HepG2 (cell line): ENCODE data around the gene ABCA2. TPM values are rescaled to one million over a fixed set of nuclear protein-coding genes. Genes with fewer than 3 reads are reported as not detected.
A peak's percentile ranks its signal among the peaks of the same experiment; 100 is the strongest.

Experiments used
- IRF9 ChIP-seq: sonication (generic); formaldehyde crosslinking; IDR thresholded peaks from 2 replicates; pipeline ENCODE4 v1.8.0; 2022; ENCODE audit warnings: missing genetic modification reagents, mild to moderate bottlenecking, borderline replicate concordance
- NAIF1 ChIP-seq: sonication (generic); formaldehyde crosslinking; IDR thresholded peaks from 2 replicates; pipeline ENCODE4 v1.5.0; 2020; ENCODE audit warnings: mild to moderate bottlenecking, missing genetic modification reagents, borderline replicate concordance
- THAP11 ChIP-seq: IDR thresholded peaks from 2 replicates; pipeline ENCODE4 v1.6.1; 2016; ENCODE audit warnings: missing biosample characterization, missing genetic modification reagents
- THRA ChIP-seq: sonication (generic); formaldehyde crosslinking; IDR thresholded peaks from 2 replicates; pipeline ENCODE4 v1.4.0; 2020; ENCODE audit warnings: missing genetic modification reagents, borderline replicate concordance
- THYN1 ChIP-seq: sonication (generic); formaldehyde crosslinking; IDR thresholded peaks from 2 replicates; pipeline ENCODE4 v1.8.1; 2023; ENCODE audit warnings: low read depth, mild to moderate bottlenecking, moderate library complexity, missing genetic modification reagents, borderline replicate concordance
- ZBTB20 ChIP-seq: sonication (generic); formaldehyde crosslinking; IDR thresholded peaks from 2 replicates; pipeline ENCODE4 v1.8.1; 2023; ENCODE audit warnings: missing genetic modification reagents, low read depth, mild to moderate bottlenecking, borderline replicate concordance
- ZNF136 ChIP-seq: sonication (generic); formaldehyde crosslinking; IDR thresholded peaks from 2 replicates; pipeline ENCODE4 v1.8.1; 2022; ENCODE audit warnings: low read depth, mild to moderate bottlenecking, moderate library complexity, missing genetic modification reagents
- ZNF282 ChIP-seq: fragments of 450-650 bp; IDR thresholded peaks from 2 replicates; pipeline ENCODE4 v1.6.1; 2018; ENCODE audit not compliant: partially characterized antibody
- ZNF501 ChIP-seq: sonication (generic); formaldehyde crosslinking; IDR thresholded peaks from 2 replicates; pipeline ENCODE4 v1.5.1; 2020; ENCODE audit warnings: mild to moderate bottlenecking, moderate library complexity, missing genetic modification reagents
- ZSCAN30 ChIP-seq: sonication (generic); formaldehyde crosslinking; IDR thresholded peaks from 2 replicates; pipeline ENCODE4 v1.5.0; 2020; ENCODE audit warnings: mild to moderate bottlenecking, missing genetic modification reagents
- polyA plus RNA-seq, 8 experiments: library from polyadenylated mRNA; depleted of rRNA in 3 of 8; stranded (reverse) in 7 of 8; unstranded in 1 of 8; fragments of >200 nt; fragmentation: Illumina TruSeq in 4 of 8; extraction: Trizol in 4 of 8; gene quantifications; 2 replicates each; pipeline versions ENCODE4 v1.2.1 to v1.2.3, GENCODE V29; 2011 to 2016; ENCODE audit warnings: low read depth in 4 of 8, missing spikeins in 1 of 8, mixed read lengths in 1 of 8; ENCODE audit not compliant: insufficient read depth in 1 of 8
- total RNA-seq, 5 experiments: library from RNA; depleted of rRNA; stranded (reverse); fragments of >200 nt; fragmentation: Illumina TruSeq; extraction: Trizol; gene quantifications; 2 replicates each; pipeline ENCODE4 v1.2.3, GENCODE V29; 2016; ENCODE audit warnings: low read depth in 1 of 5
- TF ChIP-seq, protein P1 (sequence below): fragments of 450-650 bp; IDR thresholded peaks from 2 replicates; pipeline ENCODE4 v1.6.1; 2016
- TF ChIP-seq, protein P2 (sequence below): sonication (generic); formaldehyde crosslinking; IDR thresholded peaks from 2 replicates; pipeline ENCODE4 v1.4.0; 2020; ENCODE audit warnings: missing genetic modification reagents
- TF ChIP-seq, protein P3 (sequence below): sonication (generic); formaldehyde crosslinking; IDR thresholded peaks from 2 replicates; pipeline ENCODE4 v1.4.0; 2020; ENCODE audit warnings: missing genetic modification reagents
- TF ChIP-seq, protein P4 (sequence below): IDR thresholded peaks from 2 replicates; pipeline ENCODE4 v1.6.1; 2016; ENCODE audit warnings: missing compliant biosample characterization, missing genetic modification reagents, borderline replicate concordance

The ABCA2 gene
- total and polyA plus RNA-seq, 2 of the 13 experiments (the other 11 are each of a cell fraction or from before 2014, with no cell fraction given): 2.9 to 19.2 TPM

DNA sequence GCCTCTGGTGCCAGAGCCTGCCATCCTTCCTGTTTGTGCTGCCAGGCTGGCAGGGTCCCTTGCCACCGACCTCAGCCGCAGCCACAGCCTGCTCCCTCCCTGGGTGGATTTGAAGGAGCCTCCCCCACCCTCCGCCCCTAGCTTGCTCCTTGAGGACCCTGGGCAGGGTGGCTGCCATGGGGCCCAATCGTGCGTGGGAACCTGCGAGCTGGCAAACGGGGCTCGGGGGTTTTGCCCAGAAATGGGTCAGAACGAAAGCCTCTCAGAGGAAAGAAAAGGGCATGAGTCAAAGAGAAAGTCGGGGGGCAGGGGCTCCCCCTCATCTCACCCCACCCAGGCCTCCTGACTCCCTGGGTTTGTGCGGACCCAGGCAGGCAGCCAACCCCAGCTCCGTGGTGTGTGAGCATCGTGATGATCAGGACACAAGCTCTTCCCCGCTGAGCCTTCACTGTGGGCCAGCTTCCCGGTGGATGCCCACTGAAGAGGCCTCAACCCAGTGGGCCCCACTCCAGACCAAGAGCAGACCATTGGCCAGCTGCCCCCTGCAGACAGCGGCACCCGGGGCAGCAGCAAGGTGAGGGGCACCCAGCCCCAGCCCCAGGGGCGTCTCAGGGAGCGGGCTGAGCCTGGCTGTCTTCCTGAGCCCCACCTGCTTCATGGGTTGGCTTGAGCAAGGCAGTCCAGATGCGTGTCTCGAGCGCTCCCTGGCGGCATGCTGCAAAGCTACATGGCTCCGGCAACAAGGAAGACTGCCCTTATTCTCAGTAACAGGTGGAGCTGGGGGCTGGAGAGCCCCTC is 6.9 kb upstream of the ABCA2 start (continued):
- TF ChIP-seq, protein P1, sequence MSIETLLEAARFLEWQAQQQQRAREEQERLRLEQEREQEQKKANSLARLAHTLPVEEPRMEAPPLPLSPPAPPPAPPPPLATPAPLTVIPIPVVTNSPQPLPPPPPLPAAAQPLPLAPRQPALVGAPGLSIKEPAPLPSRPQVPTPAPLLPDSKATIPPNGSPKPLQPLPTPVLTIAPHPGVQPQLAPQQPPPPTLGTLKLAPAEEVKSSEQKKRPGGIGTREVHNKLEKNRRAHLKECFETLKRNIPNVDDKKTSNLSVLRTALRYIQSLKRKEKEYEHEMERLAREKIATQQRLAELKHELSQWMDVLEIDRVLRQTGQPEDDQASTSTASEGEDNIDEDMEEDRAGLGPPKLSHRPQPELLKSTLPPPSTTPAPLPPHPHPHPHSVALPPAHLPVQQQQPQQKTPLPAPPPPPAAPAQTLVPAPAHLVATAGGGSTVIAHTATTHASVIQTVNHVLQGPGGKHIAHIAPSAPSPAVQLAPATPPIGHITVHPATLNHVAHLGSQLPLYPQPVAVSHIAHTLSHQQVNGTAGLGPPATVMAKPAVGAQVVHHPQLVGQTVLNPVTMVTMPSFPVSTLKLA: no peak
- TF ChIP-seq ZNF501 (CRISPR knock-in tag) (peak; percentile 41; the same call in 1 of the 2 replicates), THAP11 (CRISPR knock-in tag) (0 out of 2 replicates have a peak, but pooled peaks have one; percentile 13), NAIF1 (CRISPR knock-in tag) (no peak), THRA (no peak), ZNF136 (CRISPR knock-in tag) (no peak), THYN1 (no peak), IRF9 (CRISPR knock-in tag) (no peak), ZBTB20 (CRISPR knock-in tag) (0 out of 2 replicates have a peak, but pooled peaks have one; percentile 37), ZSCAN30 (CRISPR knock-in tag) (no peak), ZNF282 (no peak)
- TF ChIP-seq, protein P2, sequence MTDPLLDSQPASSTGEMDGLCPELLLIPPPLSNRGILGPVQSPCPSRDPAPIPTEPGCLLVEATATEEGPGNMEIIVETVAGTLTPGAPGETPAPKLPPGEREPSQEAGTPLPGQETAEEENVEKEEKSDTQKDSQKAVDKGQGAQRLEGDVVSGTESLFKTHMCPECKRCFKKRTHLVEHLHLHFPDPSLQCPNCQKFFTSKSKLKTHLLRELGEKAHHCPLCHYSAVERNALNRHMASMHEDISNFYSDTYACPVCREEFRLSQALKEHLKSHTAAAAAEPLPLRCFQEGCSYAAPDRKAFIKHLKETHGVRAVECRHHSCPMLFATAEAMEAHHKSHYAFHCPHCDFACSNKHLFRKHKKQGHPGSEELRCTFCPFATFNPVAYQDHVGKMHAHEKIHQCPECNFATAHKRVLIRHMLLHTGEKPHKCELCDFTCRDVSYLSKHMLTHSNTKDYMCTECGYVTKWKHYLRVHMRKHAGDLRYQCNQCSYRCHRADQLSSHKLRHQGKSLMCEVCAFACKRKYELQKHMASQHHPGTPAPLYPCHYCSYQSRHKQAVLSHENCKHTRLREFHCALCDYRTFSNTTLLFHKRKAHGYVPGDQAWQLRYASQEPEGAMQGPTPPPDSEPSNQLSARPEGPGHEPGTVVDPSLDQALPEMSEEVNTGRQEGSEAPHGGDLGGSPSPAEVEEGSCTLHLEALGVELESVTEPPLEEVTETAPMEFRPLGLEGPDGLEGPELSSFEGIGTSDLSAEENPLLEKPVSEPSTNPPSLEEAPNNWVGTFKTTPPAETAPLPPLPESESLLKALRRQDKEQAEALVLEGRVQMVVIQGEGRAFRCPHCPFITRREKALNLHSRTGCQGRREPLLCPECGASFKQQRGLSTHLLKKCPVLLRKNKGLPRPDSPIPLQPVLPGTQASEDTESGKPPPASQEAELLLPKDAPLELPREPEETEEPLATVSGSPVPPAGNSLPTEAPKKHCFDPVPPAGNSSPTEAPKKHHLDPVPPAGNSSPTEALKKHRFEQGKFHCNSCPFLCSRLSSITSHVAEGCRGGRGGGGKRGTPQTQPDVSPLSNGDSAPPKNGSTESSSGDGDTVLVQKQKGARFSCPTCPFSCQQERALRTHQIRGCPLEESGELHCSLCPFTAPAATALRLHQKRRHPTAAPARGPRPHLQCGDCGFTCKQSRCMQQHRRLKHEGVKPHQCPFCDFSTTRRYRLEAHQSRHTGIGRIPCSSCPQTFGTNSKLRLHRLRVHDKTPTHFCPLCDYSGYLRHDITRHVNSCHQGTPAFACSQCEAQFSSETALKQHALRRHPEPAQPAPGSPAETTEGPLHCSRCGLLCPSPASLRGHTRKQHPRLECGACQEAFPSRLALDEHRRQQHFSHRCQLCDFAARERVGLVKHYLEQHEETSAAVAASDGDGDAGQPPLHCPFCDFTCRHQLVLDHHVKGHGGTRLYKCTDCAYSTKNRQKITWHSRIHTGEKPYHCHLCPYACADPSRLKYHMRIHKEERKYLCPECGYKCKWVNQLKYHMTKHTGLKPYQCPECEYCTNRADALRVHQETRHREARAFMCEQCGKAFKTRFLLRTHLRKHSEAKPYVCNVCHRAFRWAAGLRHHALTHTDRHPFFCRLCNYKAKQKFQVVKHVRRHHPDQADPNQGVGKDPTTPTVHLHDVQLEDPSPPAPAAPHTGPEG (CRISPR knock-in tag): no peak
- TF ChIP-seq, protein P3, sequence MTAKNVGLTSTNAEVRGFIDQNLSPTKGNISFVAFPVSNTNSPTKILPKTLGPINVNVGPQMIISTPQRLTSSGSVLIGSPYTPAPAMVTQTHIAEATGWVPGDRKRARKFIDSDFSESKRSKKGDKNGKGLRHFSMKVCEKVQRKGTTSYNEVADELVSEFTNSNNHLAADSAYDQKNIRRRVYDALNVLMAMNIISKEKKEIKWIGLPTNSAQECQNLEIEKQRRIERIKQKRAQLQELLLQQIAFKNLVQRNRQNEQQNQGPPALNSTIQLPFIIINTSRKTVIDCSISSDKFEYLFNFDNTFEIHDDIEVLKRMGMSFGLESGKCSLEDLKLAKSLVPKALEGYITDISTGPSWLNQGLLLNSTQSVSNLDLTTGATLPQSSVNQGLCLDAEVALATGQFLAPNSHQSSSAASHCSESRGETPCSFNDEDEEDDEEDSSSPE (CRISPR knock-in tag): no peak
- TF ChIP-seq, protein P4, sequence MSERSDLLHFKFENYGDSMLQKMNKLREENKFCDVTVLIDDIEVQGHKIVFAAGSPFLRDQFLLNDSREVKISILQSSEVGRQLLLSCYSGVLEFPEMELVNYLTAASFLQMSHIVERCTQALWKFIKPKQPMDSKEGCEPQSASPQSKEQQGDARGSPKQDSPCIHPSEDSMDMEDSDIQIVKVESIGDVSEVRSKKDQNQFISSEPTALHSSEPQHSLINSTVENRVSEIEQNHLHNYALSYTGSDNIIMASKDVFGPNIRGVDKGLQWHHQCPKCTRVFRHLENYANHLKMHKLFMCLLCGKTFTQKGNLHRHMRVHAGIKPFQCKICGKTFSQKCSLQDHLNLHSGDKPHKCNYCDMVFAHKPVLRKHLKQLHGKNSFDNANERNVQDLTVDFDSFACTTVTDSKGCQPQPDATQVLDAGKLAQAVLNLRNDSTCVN (CRISPR knock-in tag): no peak
